Tibial nerve (tissue), 4 donors: ENCODE data around the gene GREM2.

ENCODE experiments used
- CTCF ChIP-seq, 5 experiments: fragments of 200-600 bp in 3 of 5; fragments of 450-650 bp in 2 of 5; sonication (generic) in 3 of 5; IDR thresholded peaks; one replicate each; pipeline ENCODE4 v1.5.1; 2016 to 2019; ENCODE audit warnings: antibody characterized with exemption in 5 of 5, mild to moderate bottlenecking in 3 of 5, moderate library complexity in 2 of 5
- EP300 ChIP-seq, 2 donors: sonication (generic); formaldehyde crosslinking; IDR thresholded peaks; one replicate each; pipeline ENCODE4 v1.6.1; 2017; ENCODE audit warnings: antibody characterized with exemption in 2 of 2, mild to moderate bottlenecking in 1 of 2
- POLR2A ChIP-seq, 2 donors: fragments of 450-650 bp; IDR thresholded peaks; one replicate each; pipeline ENCODE4 v1.6.1; 2017; ENCODE audit warnings: antibody characterized with exemption in 2 of 2, mild to moderate bottlenecking in 2 of 2, moderate library complexity in 2 of 2

- TF ChIP-seq CTCF (IDR thresholded peaks at IDR 0.05): no peak
- TF ChIP-seq POLR2A (IDR thresholded peaks at IDR 0.05): no peak
- no peak for TF ChIP-seq EP300 (IDR thresholded peaks at IDR 0.05)
Measured at GRCh38 chr1:240516069-240516468, 95.9 kb downstream of the GREM2 start.
